CD14-positive monocyte (primary cell): ENCODE results near the gene SLIT1. TPM values are rescaled to one million over a fixed set of nuclear protein-coding genes. Genes with fewer than 3 reads are reported as not detected.

Source experiments
- DNase-seq, 3 donors: peaks; one replicate each; pipeline ENCODE4 v3.0.0-alpha.2; 2011 to 2022
- H2AFZ ChIP-seq: 2 replicates; pipeline ENCODE4 v1.6.0; 2012; ENCODE audit warnings: mild to moderate bottlenecking, low read depth, low read length, inconsistent platforms; ENCODE audit not compliant: insufficient read depth, poor library complexity, severe bottlenecking
- H3K27ac ChIP-seq, 2 donors: 1 replicate in 1 of 2; 2 replicates in 1 of 2; pipeline ENCODE4 v1.5.1; 2012 to 2013; ENCODE audit warnings: low read length in 2 of 2, control low read depth in 1 of 2, inconsistent platforms in 1 of 2, low read depth in 1 of 2, mild to moderate bottlenecking in 1 of 2
- H3K27me3 ChIP-seq, 2 donors: one replicate each; pipeline versions ENCODE4 v1.6.0 to v1.6.1; 2011 to 2013; ENCODE audit warnings: low read length in 2 of 2; ENCODE audit not compliant: control insufficient read depth in 2 of 2, insufficient read depth in 2 of 2
- H3K36me3 ChIP-seq, 2 donors: replicated peaks in 1 of 2; 1 replicate in 1 of 2; 2 replicates in 1 of 2; pipeline versions ENCODE4 v1.5.1 to v1.6.1; 2012 to 2013; ENCODE audit warnings: low read length in 2 of 2, control low read depth in 1 of 2, inconsistent platforms in 1 of 2, mild to moderate bottlenecking in 1 of 2; ENCODE audit not compliant: insufficient read depth in 2 of 2, control insufficient read depth in 1 of 2
- H3K4me1 ChIP-seq, 2 donors: 1 replicate in 1 of 2; 2 replicates in 1 of 2; pipeline versions ENCODE4 v1.5.1 to v1.6.1; 2012 to 2013; ENCODE audit warnings: low read length in 2 of 2, control low read depth in 1 of 2, inconsistent platforms in 1 of 2, mild to moderate bottlenecking in 1 of 2, moderate library complexity in 1 of 2; ENCODE audit not compliant: insufficient read depth in 2 of 2, control insufficient read depth in 1 of 2
- H3K4me2 ChIP-seq: replicated peaks from 2 replicates; pipeline ENCODE3; 2012; ENCODE audit warnings: low read length, moderate library complexity, mild to moderate bottlenecking; ENCODE audit not compliant: poor library complexity, severe bottlenecking; ENCODE audit errors: extremely low read depth
- H3K4me3 ChIP-seq, 3 experiments: fragments of 200-600 bp in 1 of 3; sonication (generic) in 1 of 3; replicated peaks in 1 of 3; 1 replicate in 2 of 3; 2 replicates in 1 of 3; pipeline ENCODE4 v1.5.1; 2011 to 2013; ENCODE audit warnings: low read length in 3 of 3, mild to moderate bottlenecking in 3 of 3, control low read depth in 2 of 3, low read depth in 2 of 3, inconsistent platforms in 1 of 3, moderate library complexity in 1 of 3
- H3K79me2 ChIP-seq: 2 replicates; pipeline ENCODE4 v1.6.0; 2012; ENCODE audit warnings: mild to moderate bottlenecking, control low read depth, inconsistent platforms, low read length, moderate library complexity; ENCODE audit not compliant: insufficient read depth
- H3K9ac ChIP-seq: 2 replicates; pipeline ENCODE4 v1.6.0; 2017; ENCODE audit warnings: low read length, mild to moderate bottlenecking; ENCODE audit not compliant: insufficient read depth, poor library complexity, severe bottlenecking
- H3K9me3 ChIP-seq, 2 donors: replicated peaks in 1 of 2; 1 replicate in 1 of 2; 2 replicates in 1 of 2; pipeline versions ENCODE4 v1.5.1 to v1.6.1; 2012 to 2013; ENCODE audit warnings: low read length in 2 of 2, control low read depth in 1 of 2; ENCODE audit not compliant: control insufficient read depth in 1 of 2, insufficient read depth in 1 of 2
- H4K20me1 ChIP-seq: 2 replicates; pipeline ENCODE4 v1.6.0; 2012; ENCODE audit warnings: mild to moderate bottlenecking, low read length, control low read depth, moderate library complexity; ENCODE audit not compliant: insufficient read depth
- H3K27ac Mint-ChIP-seq, 7 donors: one replicate each; pipeline ENCODE4 v1.8.0; 2020; ENCODE audit warnings: mild to moderate bottlenecking in 7 of 7, mixed read lengths in 7 of 7, moderate library complexity in 6 of 7, inconsistent platforms in 2 of 7
- H3K27me3 Mint-ChIP-seq, 3 donors: one replicate each; pipeline ENCODE4 v1.8.0; 2021 to 2022; ENCODE audit warnings: low read depth in 3 of 3, mild to moderate bottlenecking in 3 of 3, mixed read lengths in 3 of 3, moderate library complexity in 3 of 3, inconsistent platforms in 1 of 3
- H3K36me3 Mint-ChIP-seq, 2 donors: one replicate each; pipeline ENCODE4 v1.8.0; 2020; ENCODE audit warnings: mixed read lengths in 2 of 2, inconsistent platforms in 1 of 2, mild to moderate bottlenecking in 1 of 2
- H3K4me1 Mint-ChIP-seq: one replicate; pipeline ENCODE4 v1.8.0; 2020; ENCODE audit warnings: mild to moderate bottlenecking, mixed read lengths
- H3K4me3 Mint-ChIP-seq, 2 donors: one replicate each; pipeline ENCODE4 v1.8.0; 2020; ENCODE audit warnings: mild to moderate bottlenecking in 2 of 2, mixed read lengths in 2 of 2, moderate library complexity in 1 of 2
- H3K9me3 Mint-ChIP-seq, 7 donors: one replicate each; pipeline ENCODE4 v1.8.0; 2020 to 2022; ENCODE audit warnings: mixed read lengths in 7 of 7, mild to moderate bottlenecking in 6 of 7, moderate library complexity in 6 of 7, inconsistent platforms in 2 of 7
- WGBS: methylation state at CpG from one replicate; pipeline ENCODE4 v1.1.5; 2013; ENCODE audit warnings: missing lambda C conversion rate; ENCODE audit not compliant: insufficient coverage; 5-methylcytosine and 5-hydroxymethylcytosine counted together
- intact Hi-C, 2 donors: fragments of 100-400 bp; cut with micrococcal nuclease; formaldehyde crosslinking; loops; one replicate each; pipeline versions ENCODE4 v1.15.0 to v1.15.1; 2023
- polyA plus RNA-seq, 3 donors: library from polyadenylated mRNA; depleted of rRNA in 1 of 3; unstranded in 2 of 3; stranded (reverse) in 1 of 3; fragments of 300-500 nt in 2 of 3; fragments of >200 nt in 1 of 3; fragmentation: Illumina TruSeq in 2 of 3; gene quantifications; 1 replicate in 2 of 3; 2 replicates in 1 of 3; pipeline ENCODE4 v1.2.3, GENCODE V29; 2012 to 2021
- TF ChIP-seq, protein P1 (sequence below): fragments of 200-600 bp; IDR thresholded peaks from one replicate; pipeline ENCODE4 v1.8.0; 2022; ENCODE audit warnings: antibody characterized with exemption, mild to moderate bottlenecking

Gene SLIT1
- polyA plus RNA-seq, 3 donors, result 0.05 to 0.81 (median 0.16) TPM

DNA sequence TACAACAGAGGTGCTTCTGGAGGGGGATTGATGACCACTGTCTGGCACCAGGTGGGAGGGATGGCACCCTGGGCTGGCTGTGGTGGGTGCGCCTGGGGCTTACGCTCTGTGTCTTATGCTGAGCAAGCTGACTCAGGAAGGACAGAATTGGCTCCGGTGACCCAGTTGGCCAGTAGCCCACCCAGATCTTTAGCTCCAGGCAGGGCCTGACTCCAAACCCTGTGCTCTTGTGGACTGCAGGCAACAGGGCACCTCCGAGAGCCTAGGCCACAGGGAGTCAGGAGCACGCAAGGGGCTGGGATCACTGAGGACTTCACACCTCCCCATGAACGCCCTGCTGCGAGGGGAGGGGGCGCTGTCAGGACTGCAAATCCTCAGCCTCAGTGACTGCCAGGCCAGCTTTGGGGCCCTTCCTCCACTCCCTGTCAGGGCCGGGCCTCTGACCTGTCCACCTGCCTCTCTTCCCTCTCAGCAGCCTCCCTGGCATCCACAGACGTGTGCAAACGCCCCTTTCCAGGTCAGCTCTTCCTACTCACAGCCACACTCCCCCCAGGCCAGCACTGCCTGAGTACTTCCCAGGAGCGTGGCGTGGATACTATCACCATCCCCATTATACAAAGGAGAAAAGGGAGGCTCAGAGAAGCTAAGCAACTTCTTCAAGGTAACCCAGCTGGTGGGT, 118.7 kb downstream of the SLIT1 start:
- H4K20me1 ChIP-seq, result no peaks in the 10 kb centered on the region
- no peaks in the 10 kb centered on the region for H3K4me1 ChIP-seq
- Mint-ChIP-seq H3K27ac (no peak overlapping the region), H3K27me3 (peaks cover 3 to 5% (median 5%) of the 10 kb centered on the region in 3 donors), H3K9me3 (peaks cover 9 to 15% (median 11%) of the 10 kb centered on the region in 7 donors), H3K36me3 (no peaks in the 10 kb centered on the region), H3K4me3 (no peak overlapping the region), H3K4me1 (no peaks in the 10 kb centered on the region)
- H3K27me3 ChIP-seq, result no peaks in the 10 kb centered on the region
- no peak overlapping the region for H3K4me2 ChIP-seq
- H2AFZ ChIP-seq, result no peak overlapping the region
- no peak overlapping the region for H3K27ac ChIP-seq
- no peak for DNase-seq
- no peak overlapping the region for H3K4me3 ChIP-seq
- no peaks in the 10 kb centered on the region for H3K36me3 ChIP-seq
- no peak overlapping the region for H3K9ac ChIP-seq
- WGBS, result 93% methylated on average over 12 of the region's 13 CpGs
- H3K9me3 ChIP-seq, result peaks cover 7 to 10% of the 10 kb centered on the region in 2 donors
- intact Hi-C loops, result no loop called here
- TF ChIP-seq, protein P1, sequence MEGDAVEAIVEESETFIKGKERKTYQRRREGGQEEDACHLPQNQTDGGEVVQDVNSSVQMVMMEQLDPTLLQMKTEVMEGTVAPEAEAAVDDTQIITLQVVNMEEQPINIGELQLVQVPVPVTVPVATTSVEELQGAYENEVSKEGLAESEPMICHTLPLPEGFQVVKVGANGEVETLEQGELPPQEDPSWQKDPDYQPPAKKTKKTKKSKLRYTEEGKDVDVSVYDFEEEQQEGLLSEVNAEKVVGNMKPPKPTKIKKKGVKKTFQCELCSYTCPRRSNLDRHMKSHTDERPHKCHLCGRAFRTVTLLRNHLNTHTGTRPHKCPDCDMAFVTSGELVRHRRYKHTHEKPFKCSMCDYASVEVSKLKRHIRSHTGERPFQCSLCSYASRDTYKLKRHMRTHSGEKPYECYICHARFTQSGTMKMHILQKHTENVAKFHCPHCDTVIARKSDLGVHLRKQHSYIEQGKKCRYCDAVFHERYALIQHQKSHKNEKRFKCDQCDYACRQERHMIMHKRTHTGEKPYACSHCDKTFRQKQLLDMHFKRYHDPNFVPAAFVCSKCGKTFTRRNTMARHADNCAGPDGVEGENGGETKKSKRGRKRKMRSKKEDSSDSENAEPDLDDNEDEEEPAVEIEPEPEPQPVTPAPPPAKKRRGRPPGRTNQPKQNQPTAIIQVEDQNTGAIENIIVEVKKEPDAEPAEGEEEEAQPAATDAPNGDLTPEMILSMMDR, result no peak
- no peaks in the 10 kb centered on the region for H3K79me2 ChIP-seq

DNA sequence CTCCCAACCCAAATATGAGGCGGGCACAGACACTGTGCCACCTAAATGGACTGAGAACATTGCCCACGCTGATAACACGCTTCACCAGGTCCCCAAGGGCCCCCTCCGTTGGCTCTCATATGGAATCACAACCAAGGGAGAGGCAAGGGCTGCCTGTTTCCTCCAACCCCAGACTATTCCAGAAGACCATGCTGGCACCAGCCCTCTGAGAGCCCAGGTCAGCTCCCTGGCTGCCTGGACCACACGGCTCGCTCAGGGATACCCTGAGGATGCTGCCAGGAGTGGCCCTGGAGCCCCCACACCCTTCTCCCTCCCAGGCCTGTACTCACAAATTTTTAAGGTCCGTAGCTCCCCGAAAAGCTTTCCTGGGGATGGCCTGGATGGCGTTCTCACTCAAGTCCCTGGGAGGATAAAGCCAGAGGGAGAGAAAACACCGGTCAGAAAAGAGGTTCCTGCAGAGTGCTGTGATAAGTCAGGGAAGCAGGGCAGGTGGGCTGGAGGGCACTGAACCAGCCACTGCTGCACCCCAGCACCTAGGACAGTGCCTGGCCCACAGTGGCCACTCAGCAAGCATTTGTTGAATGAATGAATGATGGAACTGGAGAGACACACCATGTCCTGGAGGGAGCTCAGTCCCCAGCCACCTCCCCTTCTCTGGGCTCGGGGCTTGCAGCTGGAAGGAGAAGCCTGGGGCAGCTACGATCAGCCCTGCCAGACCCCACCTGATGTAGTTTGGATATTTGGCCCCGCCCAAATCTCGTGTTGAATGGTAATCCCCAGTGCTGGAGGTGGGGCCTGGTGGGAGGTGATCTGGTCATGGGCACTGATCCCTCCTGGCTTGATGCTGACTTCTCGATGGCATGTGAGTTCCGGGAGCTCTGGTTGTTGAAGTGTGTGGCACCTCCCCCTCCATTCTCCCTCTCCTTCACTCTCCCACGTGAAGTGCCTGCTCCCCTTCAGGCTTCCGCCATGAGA, 119.8 kb downstream of the SLIT1 start:
- Mint-ChIP-seq H3K36me3 (no peaks in the 10 kb centered on the region), H3K9me3 (peaks cover 9 to 15% (median 11%) of the 10 kb centered on the region in 7 donors), H3K4me3 (no peak overlapping the region)

More for the DNA sequence above, 119.8 kb downstream of the SLIT1 start:
- Mint-ChIP-seq H3K27me3 (peaks cover 1 to 5% (median 3%) of the 10 kb centered on the region in 3 donors), H3K4me1 (no peaks in the 10 kb centered on the region), H3K27ac (no peak overlapping the region)
- H3K9ac ChIP-seq, result no peak overlapping the region
- H4K20me1 ChIP-seq, result no peaks in the 10 kb centered on the region
- no peak overlapping the region for H3K27ac ChIP-seq
- no peak overlapping the region for H3K4me2 ChIP-seq
- no peak for DNase-seq
- intact Hi-C loops, result no loop called here
- peaks cover 7 to 10% of the 10 kb centered on the region in 2 donors for H3K9me3 ChIP-seq
- H3K79me2 ChIP-seq, result no peaks in the 10 kb centered on the region
- no peaks in the 10 kb centered on the region for H3K4me1 ChIP-seq
- no peaks in the 10 kb centered on the region for H3K27me3 ChIP-seq
- H2AFZ ChIP-seq, result no peak overlapping the region
- 83% methylated on average over 14 of the region's 18 CpGs for WGBS
- no peak overlapping the region for H3K4me3 ChIP-seq
- TF ChIP-seq, protein P1, result no peak
- H3K36me3 ChIP-seq, result no peaks in the 10 kb centered on the region
